Measurements from ENCODE around the gene PCBP3. TPM values are rescaled to one million over a fixed set of nuclear protein-coding genes. Genes with fewer than 3 reads are reported as not detected.

The PCBP3 gene
- total and polyA plus RNA-seq, 2 donors (not counting 3 experiments of a cell fraction or from before 2014, with no cell fraction given), result 0.06 to 1.1 TPM

- H3K9me1 ChIP-seq (replicated peaks; ENCODE audit: control insufficient read depth, extremely low read depth, insufficient read depth, low read length), result no peaks in the 10 kb centered on the region
- H3K9me3 ChIP-seq (replicated peaks; ENCODE audit: control insufficient read depth, insufficient read depth, low read length), result no peaks in the 10 kb centered on the region
- TF ChIP-seq FOS (IDR thresholded peaks at IDR 0.05; ENCODE audit: borderline replicate concordance, insufficient read depth, low read length), result no peak
- TF ChIP-seq JUN (IDR thresholded peaks at IDR 0.05; ENCODE audit: borderline replicate concordance, insufficient read depth, insufficient read length, low read depth), result no peak
- no peak for TF ChIP-seq POLR2A (IDR thresholded peaks at IDR 0.05; ENCODE audit: low read depth, low read length)
- TF ChIP-seq MAX (IDR thresholded peaks at IDR 0.05; ENCODE audit: insufficient read depth, insufficient read length), result no peak
- TF ChIP-seq GATA2 (IDR thresholded peaks at IDR 0.05; ENCODE audit: insufficient read depth, insufficient read length, low read depth, low read length), result no peak
- TF ChIP-seq POLR2AphosphoS5 (IDR thresholded peaks at IDR 0.05; ENCODE audit: insufficient read depth, low read depth, low read length), result no peak
- no peak for TF ChIP-seq EZH2 (IDR thresholded peaks at IDR 0.05; ENCODE audit: borderline replicate concordance, low read depth, low read length, severe bottlenecking)
- peaks cover 29% of the 10 kb centered on the region for H3K4me1 ChIP-seq (ENCODE audit: control insufficient read depth, extremely low read depth, insufficient read depth, low read length)
- ChIA-PET CTCF (interaction anchor here (0.6 to 5.1 kb wide), 3 partner anchors 9 to 170 kb away, joined by 3 to 78 read pairs (median 3); partner anchors contain the start of gene COL6A1), POLR2A (no interaction called here)
- FAIRE-seq (no peak), DNase-seq (ENCODE audit: low read depth, low spot score) (no peak)
- H3K79me2 ChIP-seq (ENCODE audit: control insufficient read depth, insufficient read depth, low read length), result no peaks in the 10 kb centered on the region
- peak overlapping the region; percentile 54 for H3K4me2 ChIP-seq (ENCODE audit: insufficient read depth, low read length)
- H3K4me3 ChIP-seq (replicated peaks in 1 of 3; ENCODE audit: insufficient read depth in 1 of 3, low read depth in 1 of 3, low read length in 3 of 3), result no peak overlapping the region
- no peak overlapping the region for H3K9ac ChIP-seq (replicated peaks; ENCODE audit: extremely low read depth, insufficient read depth, low read length)
- H2AFZ ChIP-seq (ENCODE audit: low read depth, low read length), result no peak overlapping the region
- no peak overlapping the region for H3K27ac ChIP-seq (ENCODE audit: insufficient read depth, low read depth, low read length)
- BruUV-seq (replicated peaks), result no TSS peak
- no peaks in the 10 kb centered on the region for H3K36me3 ChIP-seq (ENCODE audit: control insufficient read depth in 2 of 2, extremely low read depth in 1 of 2, insufficient read depth in 2 of 2, low read length in 2 of 2)
- dilution Hi-C loops (cut with MboI; ENCODE audit: extremely low pct_ligation_motif_present, low sequenced_read_pairs), result no loop called here
- peaks cover 0 to 2% of the 10 kb centered on the region in 2 experiments for H3K27me3 ChIP-seq (ENCODE audit: control insufficient read depth in 2 of 2, insufficient read depth in 2 of 2, low read length in 2 of 2)
- H4K20me1 ChIP-seq (replicated peaks; ENCODE audit: control insufficient read depth, extremely low read depth, insufficient read depth, low read length), result no peaks in the 10 kb centered on the region
- intact Hi-C loops (cut with micrococcal nuclease), result loop anchor here (5.0 kb wide), 2 partner anchors 125 to 255 kb away; partner anchors contain the start of genes COL6A2 and LSS
These were observed 328.8 kb downstream of the PCBP3 start for GRCh38 chr21:45972353-45972715.

Data from endothelial cell of umbilical vein (primary cell).